Muscle layer of duodenum (tissue), 2 donors: ENCODE results near the gene NOP58.
"Not testable (repeated sequence)": the region's sequence is repeated elsewhere in the genome, so short reads cannot be mapped to it uniquely, and the experiment has no call there.

ENCODE experiments used
- H3K27ac ChIP-seq: one replicate; pipeline ENCODE4 v1.7.0; 2013; ENCODE audit warnings: mild to moderate bottlenecking, low read length
- H3K27me3 ChIP-seq: one replicate; pipeline ENCODE4 v1.7.0; 2013; ENCODE audit warnings: low read depth, mild to moderate bottlenecking, control low read depth, low read length
- H3K36me3 ChIP-seq, 2 donors: one replicate each; pipeline ENCODE4 v1.7.0; 2013; ENCODE audit warnings: low read length in 2 of 2, control low read depth in 1 of 2, mild to moderate bottlenecking in 1 of 2; ENCODE audit not compliant: insufficient read depth in 2 of 2, control insufficient read depth in 1 of 2
- H3K4me1 ChIP-seq, 2 donors: one replicate each; pipeline ENCODE4 v1.7.0; 2013; ENCODE audit warnings: low read length in 2 of 2, mild to moderate bottlenecking in 2 of 2, control low read depth in 1 of 2, moderate library complexity in 1 of 2; ENCODE audit not compliant: insufficient read depth in 2 of 2, control insufficient read depth in 1 of 2
- H3K4me3 ChIP-seq, 2 donors: one replicate each; pipeline ENCODE4 v1.7.0; 2013; ENCODE audit warnings: low read length in 2 of 2, low read depth in 1 of 2, mild to moderate bottlenecking in 1 of 2
- H3K9me3 ChIP-seq, 2 donors: one replicate each; pipeline ENCODE4 v1.7.0; 2013; ENCODE audit warnings: low read length in 2 of 2, control low read depth in 1 of 2, mild to moderate bottlenecking in 1 of 2; ENCODE audit not compliant: control insufficient read depth in 1 of 2
- donor health status: healthy.

NOP58 gene

GRCh38 chr2:202311823-202312388 lies 46.3 kb downstream of the NOP58 start:
- Histone ChIP-seq H3K36me3 (peaks cover 0 to 6% of the 10 kb centered on the region in 2 donors), H3K27ac (no peak overlapping the region), H3K9me3 (no peaks in the 10 kb centered on the region), H3K4me1 (peaks cover 0 to under 1% of the 10 kb centered on the region in 2 donors), H3K27me3 (no peaks in the 10 kb centered on the region), H3K4me3 (no peak overlapping the region)

GRCh38 chr2:202314116-202314515 lies 48.6 kb downstream of the NOP58 start:
- Histone ChIP-seq H3K9me3 (no peaks in the 10 kb centered on the region), H3K4me3 (no peak overlapping the region), H3K36me3 (peaks cover 0 to 6% of the 10 kb centered on the region in 2 donors), H3K27me3 (no peaks in the 10 kb centered on the region), H3K4me1 (peaks cover 5 to 8% of the 10 kb centered on the region in 2 donors), H3K27ac (no peak overlapping the region)

GRCh38 chr2:202317080-202317857 lies 51.7 kb downstream of the NOP58 start:
- Histone ChIP-seq H3K4me1 (peaks cover 5 to 8% of the 10 kb centered on the region in 2 donors), H3K9me3 (no peaks in the 10 kb centered on the region), H3K27me3 (no peaks in the 10 kb centered on the region), H3K27ac (no peak overlapping the region), H3K36me3 (peaks cover 4 to 5% of the 10 kb centered on the region in 2 donors), H3K4me3 (no peak overlapping the region)

GRCh38 chr2:202320362-202320761 lies 54.8 kb downstream of the NOP58 start:
- not testable (repeated sequence) for H3K4me1 ChIP-seq, H3K36me3 ChIP-seq, H3K27me3 ChIP-seq, H3K4me3 ChIP-seq, H3K27ac ChIP-seq, H3K9me3 ChIP-seq

- H3K36me3 ChIP-seq, result peaks cover 5% of the 10 kb centered on the region in 2 donors
- H3K9me3 ChIP-seq, result no peaks in the 10 kb centered on the region
- no peak overlapping the region for H3K4me3 ChIP-seq
- no peak overlapping the region for H3K27ac ChIP-seq
- H3K4me1 ChIP-seq, result peaks cover 0 to 8% of the 10 kb centered on the region in 2 donors
- H3K27me3 ChIP-seq, result no peaks in the 10 kb centered on the region
These were observed 56.9 kb downstream of the NOP58 start for GRCh38 chr2:202322435-202322834.

GRCh38 chr2:202327858-202328257 lies 62.3 kb downstream of the NOP58 start:
- Histone ChIP-seq H3K27ac (no peak overlapping the region), H3K4me1 (no peaks in the 10 kb centered on the region), H3K27me3 (no peaks in the 10 kb centered on the region), H3K9me3 (no peaks in the 10 kb centered on the region), H3K4me3 (no peak overlapping the region), H3K36me3 (no peaks in the 10 kb centered on the region)

- Histone ChIP-seq H3K9me3 (no peaks in the 10 kb centered on the region), H3K4me3 (no peak overlapping the region), H3K27ac (no peak overlapping the region), H3K27me3 (no peaks in the 10 kb centered on the region), H3K4me1 (no peaks in the 10 kb centered on the region), H3K36me3 (no peaks in the 10 kb centered on the region)
These were observed 70.4 kb downstream of the NOP58 start for GRCh38 chr2:202335791-202336467.

- no peaks in the 10 kb centered on the region for H3K9me3 ChIP-seq
- H3K27me3 ChIP-seq, result no peaks in the 10 kb centered on the region
- no peak overlapping the region for H3K27ac ChIP-seq
- H3K36me3 ChIP-seq, result no peaks in the 10 kb centered on the region
- no peak overlapping the region for H3K4me3 ChIP-seq
- H3K4me1 ChIP-seq, result no peaks in the 10 kb centered on the region
These were observed 71.6 kb downstream of the NOP58 start for GRCh38 chr2:202337151-202337550.

GRCh38 chr2:202337706-202338346 lies 72.3 kb downstream of the NOP58 start:
- no peaks in the 10 kb centered on the region for H3K36me3 ChIP-seq
- no peak overlapping the region for H3K4me3 ChIP-seq
- no peak overlapping the region for H3K27ac ChIP-seq
- no peaks in the 10 kb centered on the region for H3K27me3 ChIP-seq
- H3K4me1 ChIP-seq, result no peaks in the 10 kb centered on the region
- H3K9me3 ChIP-seq, result no peaks in the 10 kb centered on the region

GRCh38 chr2:202339071-202339870 lies 73.7 kb downstream of the NOP58 start:
- Histone ChIP-seq H3K27ac (no peak overlapping the region), H3K9me3 (no peaks in the 10 kb centered on the region), H3K27me3 (no peaks in the 10 kb centered on the region), H3K36me3 (no peaks in the 10 kb centered on the region), H3K4me3 (no peak overlapping the region), H3K4me1 (no peaks in the 10 kb centered on the region)
